DOHH2 (cell line): Measurements from ENCODE around the gene SCGB1D4.
"Not testable (repeated sequence)": the region's sequence is repeated elsewhere in the genome, so short reads cannot be mapped to it uniquely, and the experiment has no call there.

Source experiments
- H3F3A ChIP-seq: fragments of 200-600 bp; sonication (generic), shearing (Covaris generic); 2 replicates; pipeline ENCODE4 v1.6.0; 2016; ENCODE audit warnings: antibody characterized with exemption, mild to moderate bottlenecking; ENCODE audit not compliant: control insufficient read depth, insufficient read depth
- H3K27ac ChIP-seq: fragments of 200-600 bp; sonication (generic); 2 replicates; pipeline ENCODE4 v1.5.1; 2014; ENCODE audit warnings: low read depth, mild to moderate bottlenecking, low read length, moderate library complexity
- H3K27me3 ChIP-seq: fragments of 200-600 bp; sonication (generic); 2 replicates; pipeline ENCODE4 v1.6.1; 2014; ENCODE audit warnings: mild to moderate bottlenecking, low read length, mixed read lengths; ENCODE audit not compliant: control insufficient read depth
- H3K36me3 ChIP-seq: fragments of 200-600 bp; sonication (generic); 2 replicates; pipeline ENCODE4 v1.6.1; 2014; ENCODE audit warnings: mild to moderate bottlenecking, low read length, moderate library complexity, mixed read lengths; ENCODE audit not compliant: control insufficient read depth
- H3K4me1 ChIP-seq: fragments of 200-600 bp; sonication (generic); 2 replicates; pipeline ENCODE4 v1.6.1; 2014; ENCODE audit warnings: mild to moderate bottlenecking, low read length, mixed read lengths; ENCODE audit not compliant: control insufficient read depth
- H3K4me2 ChIP-seq: fragments of 200-600 bp; sonication (generic); 2 replicates; pipeline ENCODE4 v1.6.0; 2014; ENCODE audit warnings: mild to moderate bottlenecking, low read length, moderate library complexity
- H3K4me3 ChIP-seq: fragments of 200-600 bp; sonication (generic); 2 replicates; pipeline ENCODE4 v1.5.1; 2014; ENCODE audit warnings: mild to moderate bottlenecking, low read length, mixed read lengths
- H3K79me2 ChIP-seq: fragments of 200-600 bp; sonication (generic); 2 replicates; pipeline ENCODE4 v1.6.1; 2014; ENCODE audit warnings: mild to moderate bottlenecking, low read length, mixed read lengths; ENCODE audit not compliant: control insufficient read depth
- H3K9me2 ChIP-seq: fragments of 200-600 bp; sonication (generic); replicated peaks from 2 replicates; pipeline ENCODE4 v1.6.1; 2014; ENCODE audit warnings: mild to moderate bottlenecking, low read length, mixed read lengths; ENCODE audit not compliant: control insufficient read depth
- H3K9me3 ChIP-seq: fragments of 200-600 bp; sonication (generic); 2 replicates; pipeline ENCODE4 v1.6.1; 2014; ENCODE audit warnings: antibody characterized with exemption, low read length, mixed read lengths; ENCODE audit not compliant: control insufficient read depth, insufficient read depth
- H4K20me1 ChIP-seq: fragments of 200-600 bp; sonication (generic); 2 replicates; pipeline ENCODE4 v1.6.0; 2014; ENCODE audit warnings: low read depth, mild to moderate bottlenecking, antibody characterized with exemption, low read length, moderate library complexity; ENCODE audit not compliant: control insufficient read depth, insufficient read depth
- EZH2phosphoT487 ChIP-seq: fragments of 200-600 bp; sonication (generic); IDR thresholded peaks from 2 replicates; pipeline ENCODE4 v1.6.1; 2017; ENCODE audit warnings: borderline replicate concordance, mild to moderate bottlenecking, antibody characterized with exemption, low read length, moderate library complexity, mixed read lengths
- TF ChIP-seq, protein P1 (sequence below): fragments of 200-600 bp; sonication (generic); IDR thresholded peaks from one replicate; pipeline ENCODE4 v1.5.1; 2014; ENCODE audit warnings: antibody characterized with exemption, mild to moderate bottlenecking, low read depth, low read length; ENCODE audit not compliant: poor library complexity, severe bottlenecking

The SCGB1D4 gene

GRCh38 chr11:62337303-62338181 lies 38.7 kb upstream of the SCGB1D4 start, which contains the start of gene ASRGL1:
Gene ASRGL1 (plus strand): TSS chr11:62337448. CDS start chr11:62337978, 530 bp downstream.
- Histone ChIP-seq H3K79me2 (no peaks in the 10 kb centered on the region), H3K9me2 (no peaks in the 10 kb centered on the region), H3K4me2 (peak within 1 kb of the TSS; percentile 48), H4K20me1 (no peaks in the 10 kb centered on the region), H3K4me1 (peaks cover 6% of the 10 kb centered on the region), H3F3A (no peaks in the 10 kb centered on the region; the same call in 1 of the 2 replicates), H3K36me3 (no peaks in the 10 kb centered on the region), H3K27ac (no peak within 1 kb of the TSS), H3K9me3 (no peaks in the 10 kb centered on the region), H3K4me3 (peak within 1 kb of the TSS; percentile 60), H3K27me3 (peaks cover 44% of the 10 kb centered on the region)
- TF ChIP-seq, protein P1, sequence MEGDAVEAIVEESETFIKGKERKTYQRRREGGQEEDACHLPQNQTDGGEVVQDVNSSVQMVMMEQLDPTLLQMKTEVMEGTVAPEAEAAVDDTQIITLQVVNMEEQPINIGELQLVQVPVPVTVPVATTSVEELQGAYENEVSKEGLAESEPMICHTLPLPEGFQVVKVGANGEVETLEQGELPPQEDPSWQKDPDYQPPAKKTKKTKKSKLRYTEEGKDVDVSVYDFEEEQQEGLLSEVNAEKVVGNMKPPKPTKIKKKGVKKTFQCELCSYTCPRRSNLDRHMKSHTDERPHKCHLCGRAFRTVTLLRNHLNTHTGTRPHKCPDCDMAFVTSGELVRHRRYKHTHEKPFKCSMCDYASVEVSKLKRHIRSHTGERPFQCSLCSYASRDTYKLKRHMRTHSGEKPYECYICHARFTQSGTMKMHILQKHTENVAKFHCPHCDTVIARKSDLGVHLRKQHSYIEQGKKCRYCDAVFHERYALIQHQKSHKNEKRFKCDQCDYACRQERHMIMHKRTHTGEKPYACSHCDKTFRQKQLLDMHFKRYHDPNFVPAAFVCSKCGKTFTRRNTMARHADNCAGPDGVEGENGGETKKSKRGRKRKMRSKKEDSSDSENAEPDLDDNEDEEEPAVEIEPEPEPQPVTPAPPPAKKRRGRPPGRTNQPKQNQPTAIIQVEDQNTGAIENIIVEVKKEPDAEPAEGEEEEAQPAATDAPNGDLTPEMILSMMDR, result no peak
- peak; percentile 70; the same call in 1 of the 2 replicates for TF ChIP-seq EZH2phosphoT487

GRCh38 chr11:62336949-62337302 lies 38.1 kb upstream of the SCGB1D4 start:
- H3K36me3 ChIP-seq, H3K79me2 ChIP-seq, H4K20me1 ChIP-seq, H3K9me2 ChIP-seq, H3K4me1 ChIP-seq, H3F3A ChIP-seq, H3K9me3 ChIP-seq, H3K27ac ChIP-seq: not testable (repeated sequence)
- H3K4me3 ChIP-seq, result peak overlapping the region; percentile 60
- peak overlapping the region; percentile 48 for H3K4me2 ChIP-seq
- peaks cover 44% of the 10 kb centered on the region for H3K27me3 ChIP-seq

GRCh38 chr11:62333768-62334167 lies 34.9 kb upstream of the SCGB1D4 start:
- H3K79me2 ChIP-seq, result no peaks in the 10 kb centered on the region
- TF ChIP-seq, protein P1, result no peak
- no peak for TF ChIP-seq EZH2phosphoT487
- no peaks in the 10 kb centered on the region for H3K9me2 ChIP-seq
- H3F3A ChIP-seq, result no peaks in the 10 kb centered on the region
- H3K4me2 ChIP-seq, result no peak overlapping the region
- peaks cover 35% of the 10 kb centered on the region for H3K27me3 ChIP-seq
- no peak overlapping the region for H3K27ac ChIP-seq
- no peak overlapping the region for H3K4me3 ChIP-seq
- H4K20me1 ChIP-seq, result no peaks in the 10 kb centered on the region
- no peaks in the 10 kb centered on the region for H3K36me3 ChIP-seq
- H3K4me1 ChIP-seq, result peaks cover 6% of the 10 kb centered on the region
- no peaks in the 10 kb centered on the region for H3K9me3 ChIP-seq

GRCh38 chr11:62331264-62331663 lies 32.4 kb upstream of the SCGB1D4 start:
- H3K79me2 ChIP-seq, H3K4me2 ChIP-seq, H3K9me2 ChIP-seq, H3K27ac ChIP-seq, H3K4me1 ChIP-seq, H3K36me3 ChIP-seq, H3K4me3 ChIP-seq, H3K9me3 ChIP-seq, H4K20me1 ChIP-seq, H3F3A ChIP-seq: not testable (repeated sequence)
- peaks cover 13% of the 10 kb centered on the region for H3K27me3 ChIP-seq

GRCh38 chr11:62327541-62327940 lies 28.7 kb upstream of the SCGB1D4 start:
- not testable (repeated sequence) for H3K27me3 ChIP-seq, H3K36me3 ChIP-seq, H3K4me3 ChIP-seq, H3K9me3 ChIP-seq, H3F3A ChIP-seq, H3K9me2 ChIP-seq, H3K4me1 ChIP-seq, H4K20me1 ChIP-seq, H3K4me2 ChIP-seq, H3K27ac ChIP-seq, H3K79me2 ChIP-seq

DNA sequence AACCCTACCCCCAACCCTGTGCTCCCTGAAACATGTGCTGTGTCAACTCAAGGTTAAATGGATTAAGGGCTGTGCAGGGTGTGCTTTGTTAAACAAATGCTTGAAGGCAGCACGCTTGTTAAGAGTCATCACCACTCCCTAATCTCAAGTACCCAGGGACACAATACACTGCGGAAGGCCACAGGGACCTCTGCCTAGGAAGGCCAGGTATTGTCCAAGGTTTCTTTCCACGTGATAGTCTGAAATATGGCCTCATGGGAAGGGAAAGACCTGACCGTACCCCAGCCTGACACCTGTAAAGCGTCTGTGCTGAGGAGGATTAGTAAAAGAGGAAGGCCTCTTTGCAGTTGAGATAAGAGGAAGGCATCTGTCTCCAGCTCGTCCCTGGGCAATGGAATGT lies 27.8 kb upstream of the SCGB1D4 start:
- not testable (repeated sequence) for H3K27ac ChIP-seq, H3K9me2 ChIP-seq, H4K20me1 ChIP-seq, H3K79me2 ChIP-seq, H3K27me3 ChIP-seq, H3K9me3 ChIP-seq, H3F3A ChIP-seq, H3K4me2 ChIP-seq, H3K4me3 ChIP-seq, H3K36me3 ChIP-seq, H3K4me1 ChIP-seq
